H1 (cell line): ENCODE results near the gene NELFA. TPM values are rescaled to one million over a fixed set of nuclear protein-coding genes. Genes with fewer than 3 reads are reported as not detected.

Source experiments
- HDAC2 ChIP-seq, 2 experiments: fragments of 300-600 bp in 1 of 2; sonication (generic) in 1 of 2; IDR thresholded peaks; 2 replicates each; pipeline ENCODE4 v1.6.1; 2011 to 2012; ENCODE audit warnings: low read depth in 2 of 2, low read length in 2 of 2, mild to moderate bottlenecking in 2 of 2, moderate library complexity in 2 of 2, borderline replicate concordance in 1 of 2, inconsistent platforms in 1 of 2
- polyA plus RNA-seq, 7 experiments: library from polyadenylated mRNA; depleted of rRNA in 3 of 7; stranded (reverse) in 5 of 7; unstranded in 2 of 7; fragments of >200 nt in 5 of 7; fragments of 200-250 nt in 2 of 7; gene quantifications; 1 replicate in 5 of 7; 2 replicates in 1 of 7; 4 replicates in 1 of 7; pipeline versions ENCODE4 v1.2.1 to v1.2.3, GENCODE V29; 2011 to 2013; ENCODE audit warnings: missing spikeins in 2 of 7, mixed read lengths in 2 of 7
- total RNA-seq: library from RNA; stranded (reverse); fragmentation: NEBNext Ultra II Directional; extraction: Animal tissue kit (Norgen Biotek cat#: 25700); gene quantifications from 2 replicates; pipeline ENCODE4 v1.2.1, GENCODE V29; 2021

The NELFA gene
- total and polyA plus RNA-seq, 2 of the 8 experiments (the other 6 are each of a cell fraction or from before 2014, with no cell fraction given) = 41.8 to 57.5 TPM

- TF ChIP-seq HDAC2 (IDR thresholded peaks at IDR 0.05; ENCODE audit: borderline replicate concordance in 1 of 2, low read depth in 2 of 2, low read length in 2 of 2) = no peak
Measured at GRCh38 chr4:1937550-1937949, 71.2 kb downstream of the NELFA start (continued).
